ENCODE data around the gene MCM5.

MCM5 gene

GRCh38 chr22:35384975-35385588 is 14.9 kb upstream of the MCM5 start:
- no peak overlapping the region for H3K4me3 ChIP-seq (replicated peaks; ENCODE audit: low read depth, low read length)
- no peak for DNase-seq (ENCODE audit: extremely low read depth, low read depth)
- no peak for TF ChIP-seq CTCF (IDR thresholded peaks at IDR 0.05; ENCODE audit: low read depth, low read length, missing control alignments)

- no peak overlapping the region for H3K4me3 ChIP-seq (replicated peaks; ENCODE audit: low read depth, low read length)
- no peak for TF ChIP-seq CTCF (IDR thresholded peaks at IDR 0.05; ENCODE audit: low read depth, low read length, missing control alignments)
- DNase-seq (ENCODE audit: extremely low read depth, low read depth) = no peak
Observed at GRCh38 chr22:35386670-35387288, 13.2 kb upstream of the MCM5 start.

DNA sequence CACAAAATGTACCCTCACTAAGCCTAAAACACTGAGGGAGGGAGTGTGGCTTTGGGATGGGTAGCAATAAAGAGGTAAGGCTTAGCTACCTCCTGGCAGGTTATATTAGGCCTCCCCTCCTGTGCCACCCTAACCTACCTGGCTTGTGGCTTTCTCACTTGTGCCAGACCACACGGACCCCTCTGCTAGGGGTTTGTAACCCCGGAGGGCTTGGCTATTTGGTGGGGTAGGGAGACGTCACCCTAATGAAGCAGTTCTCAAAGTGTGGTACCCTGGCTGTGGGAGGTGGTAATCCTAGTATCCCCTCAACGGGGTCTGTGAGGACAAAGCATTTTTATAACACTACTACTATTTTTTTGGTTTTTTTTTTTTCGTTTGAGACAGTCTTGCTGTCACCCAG is 9.0 kb upstream of the MCM5 start:
- TF ChIP-seq CTCF (IDR thresholded peaks at IDR 0.05; ENCODE audit: low read depth, low read length, missing control alignments) = no peak
- no peak for DNase-seq (ENCODE audit: extremely low read depth, low read depth)
- no peak overlapping the region for H3K4me3 ChIP-seq (replicated peaks; ENCODE audit: low read depth, low read length)

GRCh38 chr22:35392357-35392756 is 7.6 kb upstream of the MCM5 start:
- no peak for TF ChIP-seq CTCF (IDR thresholded peaks at IDR 0.05; ENCODE audit: low read depth, low read length, missing control alignments)
- no peak for DNase-seq (ENCODE audit: extremely low read depth, low read depth)

DNA sequence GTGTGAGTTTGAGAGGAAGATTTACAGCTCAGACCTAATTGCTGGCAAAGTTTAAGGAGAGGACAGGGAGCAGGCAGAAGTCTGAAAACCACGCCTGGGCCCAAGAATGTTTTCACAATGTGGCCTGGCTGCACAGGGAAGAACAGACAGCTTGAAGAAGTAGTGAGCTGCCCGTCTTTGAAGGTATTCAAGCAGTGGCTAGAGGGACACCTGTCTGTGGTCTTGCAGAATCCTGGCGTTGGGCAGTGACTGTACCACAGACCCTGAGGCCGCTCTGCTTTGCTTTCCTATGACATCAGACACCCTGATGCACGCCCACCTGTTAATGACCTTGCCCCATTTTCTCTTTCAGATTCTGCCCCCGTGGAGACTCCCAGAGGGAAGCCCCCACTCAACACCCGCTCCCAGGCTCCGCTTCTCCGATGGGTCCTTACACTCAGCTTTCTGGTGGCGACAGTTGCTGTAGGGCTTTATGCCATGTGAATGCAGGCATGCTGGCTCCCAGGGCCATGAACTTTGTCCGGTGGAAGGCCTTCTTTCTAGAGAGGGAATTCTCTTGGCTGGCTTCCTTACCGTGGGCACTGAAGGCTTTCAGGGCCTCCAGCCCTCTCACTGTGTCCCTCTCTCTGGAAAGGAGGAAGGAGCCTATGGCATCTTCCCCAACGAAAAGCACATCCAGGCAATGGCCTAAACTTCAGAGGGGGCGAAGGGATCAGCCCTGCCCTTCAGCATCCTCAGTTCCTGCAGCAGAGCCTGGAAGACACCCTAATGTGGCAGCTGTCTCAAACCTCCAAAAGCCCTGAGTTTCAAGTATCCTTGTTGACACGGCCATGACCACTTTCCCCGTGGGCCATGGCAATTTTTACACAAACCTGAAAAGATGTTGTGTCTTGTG is 6.6 kb upstream of the MCM5 start:
- no peak for DNase-seq (ENCODE audit: extremely low read depth, low read depth)
- TF ChIP-seq CTCF (IDR thresholded peaks at IDR 0.05; ENCODE audit: low read depth, low read length, missing control alignments) = no peak
- H3K4me3 ChIP-seq (replicated peaks; ENCODE audit: low read depth, low read length) = no peak overlapping the region

More at GRCh38 chr22:35392357-35392756, 7.6 kb upstream of the MCM5 start:
- no peak overlapping the region for H3K4me3 ChIP-seq (replicated peaks; ENCODE audit: low read depth, low read length)

GRCh38 chr22:35394011-35394312 is 6.0 kb upstream of the MCM5 start:
- TF ChIP-seq CTCF (IDR thresholded peaks at IDR 0.05; ENCODE audit: low read depth, low read length, missing control alignments) = no peak
- H3K4me3 ChIP-seq (replicated peaks; ENCODE audit: low read depth, low read length) = no peak overlapping the region
- DNase-seq (ENCODE audit: extremely low read depth, low read depth) = no peak

Measured in HFF-Myc (cell line).